Renal pelvis (tissue), 4 donors: ENCODE measurements around the gene PLEKHA7. TPM values are rescaled to one million over a fixed set of nuclear protein-coding genes. Genes with fewer than 3 reads are reported as not detected.

Experiments
- DNase-seq: peaks from one replicate; pipeline ENCODE4 v3.0.0-alpha.2; 2013
- polyA plus RNA-seq, 3 donors: library from polyadenylated mRNA; unstranded; fragments of 120-200 nt; gene quantifications; one replicate each; pipeline ENCODE4 v1.2.1, GENCODE V29; 2013; ENCODE audit not compliant: insufficient read length in 3 of 3

PLEKHA7 gene
- polyA plus RNA-seq, 3 donors, result 38.9 to 60.9 (median 55.2) TPM

DNA sequence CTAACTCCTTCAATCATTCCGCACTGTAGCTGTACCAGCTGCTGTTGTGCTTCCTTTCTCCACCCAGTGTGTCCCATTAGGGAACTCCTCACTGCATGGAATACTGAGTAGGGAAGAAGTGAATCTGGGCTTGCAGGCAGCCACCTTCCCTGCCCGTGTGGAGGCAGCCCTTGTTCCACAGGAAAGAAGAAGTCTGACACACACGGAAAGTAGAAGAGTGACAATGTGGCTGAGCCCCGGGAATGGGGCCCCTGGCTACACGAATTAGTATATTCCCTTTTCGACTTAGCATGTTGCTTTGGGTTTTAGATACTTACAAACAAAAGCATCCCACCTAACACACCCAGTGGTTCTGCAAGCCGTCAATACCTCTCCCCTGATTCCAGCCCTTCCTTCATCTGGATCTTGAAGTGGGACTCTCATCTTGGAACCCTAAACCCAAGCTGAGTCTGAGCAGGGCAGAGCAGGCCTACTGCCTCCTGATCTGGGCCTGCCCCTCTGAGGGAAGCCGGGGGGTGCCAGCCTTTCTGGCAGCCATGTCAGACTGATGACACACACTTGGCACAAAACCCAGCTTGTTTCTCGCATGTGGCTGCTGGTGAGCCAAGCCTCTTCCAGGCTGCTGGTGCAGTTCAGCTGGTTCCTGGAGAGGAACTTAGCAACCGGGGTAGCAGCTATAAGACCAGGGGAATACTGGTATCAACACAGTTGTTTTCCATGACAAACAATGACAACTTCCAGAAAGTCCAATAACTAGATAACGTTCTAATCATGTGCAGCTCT is 204.1 kb downstream of the PLEKHA7 start:
- DNase-seq, result no peak

DNA sequence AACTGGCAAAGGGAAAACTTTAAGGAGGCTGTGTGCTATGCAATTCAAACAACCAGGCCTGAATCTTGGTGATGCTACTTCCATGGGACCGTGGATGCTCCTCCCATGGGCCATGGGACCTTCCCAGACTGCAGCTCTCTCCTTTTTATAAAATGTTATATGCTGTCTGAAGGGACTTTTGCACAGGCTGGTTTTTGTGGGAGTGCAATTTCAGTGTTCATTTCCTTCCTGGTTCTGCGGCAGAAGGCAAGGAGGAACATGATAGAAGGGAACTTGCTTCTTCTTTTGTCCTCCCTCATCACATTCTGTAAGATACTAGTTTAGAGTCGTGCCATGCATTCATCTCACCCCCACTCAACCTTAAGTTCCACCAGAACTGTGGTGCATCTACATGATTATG is 206.9 kb downstream of the PLEKHA7 start:
- DNase-seq, result no peak

GRCh38 chr11:16806791-16807190 is 207.4 kb downstream of the PLEKHA7 start:
- DNase-seq, result no peak

DNA sequence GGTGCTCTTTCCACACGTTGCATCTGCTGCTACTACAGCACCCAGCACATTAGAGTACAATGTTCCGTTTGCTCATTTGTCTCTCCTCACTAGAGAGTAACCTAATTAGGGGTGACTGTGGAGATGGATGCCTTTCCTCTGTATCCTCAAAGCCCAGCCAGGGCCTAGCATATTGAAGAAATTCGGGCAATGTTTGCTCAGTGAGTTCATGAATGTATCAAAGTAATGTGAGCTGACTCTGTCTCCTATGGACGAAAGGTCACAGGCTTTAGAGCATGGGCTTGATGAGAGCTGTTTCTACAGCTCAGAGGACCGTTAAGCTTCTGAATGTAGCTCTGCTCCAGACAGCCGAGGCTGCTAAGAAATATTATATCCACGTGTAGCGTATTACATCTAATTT is 208.3 kb downstream of the PLEKHA7 start:
- peak; percentile 74 for DNase-seq

- DNase-seq, result no peak
These were observed 209.9 kb downstream of the PLEKHA7 start for GRCh38 chr11:16804104-16804947.

DNA sequence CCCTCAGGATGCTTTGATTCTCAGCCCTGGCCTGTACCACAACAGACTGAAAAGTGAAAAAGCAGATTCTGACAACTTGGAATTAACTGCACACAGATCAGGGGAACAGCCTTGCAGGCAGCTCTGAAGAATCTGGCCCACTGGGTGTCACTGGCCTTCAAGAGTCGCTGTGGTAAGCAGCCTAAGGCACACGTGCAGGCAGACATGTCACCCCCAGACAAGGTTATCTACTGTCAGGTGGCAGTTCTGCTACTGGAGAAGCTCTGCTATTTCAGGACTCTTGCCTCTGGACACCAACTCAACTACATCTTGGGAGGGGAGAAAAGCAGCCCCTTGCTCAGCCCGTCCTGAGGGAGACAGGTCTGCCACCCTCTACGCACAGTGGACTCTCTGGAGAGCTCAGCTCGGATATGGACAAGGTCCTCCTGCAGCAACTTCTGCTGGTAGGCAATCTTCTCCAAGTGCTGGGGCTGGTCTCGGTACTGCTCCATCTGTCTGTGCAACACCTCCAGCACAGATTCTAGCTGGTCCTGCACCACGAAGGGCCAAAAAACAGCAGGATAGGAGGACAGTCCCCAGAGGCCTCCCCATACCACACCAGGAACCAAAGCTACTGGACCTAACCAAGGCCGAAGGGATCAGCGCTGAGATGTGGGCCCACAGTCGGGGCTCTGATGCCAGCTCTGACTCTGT is 212.8 kb downstream of the PLEKHA7 start:
- no peak for DNase-seq

DNA sequence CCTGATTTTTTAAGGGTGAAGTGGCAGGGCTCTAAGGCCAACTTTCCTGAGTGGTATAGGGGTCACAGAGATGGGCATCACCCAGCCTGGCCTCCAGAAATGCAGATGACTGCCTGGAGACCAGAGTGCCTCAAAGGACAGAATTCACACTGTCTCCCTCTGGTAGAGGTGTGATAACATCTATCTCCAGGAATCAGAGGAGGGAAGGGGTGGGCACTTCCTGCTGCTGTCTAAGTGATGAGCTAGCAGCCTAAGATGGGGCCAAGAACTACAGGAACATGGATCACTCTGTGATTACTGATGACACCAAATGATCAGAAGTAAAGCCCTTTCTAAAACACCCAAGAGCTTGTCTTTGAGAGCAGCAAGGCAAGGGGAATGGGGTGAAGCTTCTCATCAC is 213.8 kb downstream of the PLEKHA7 start:
- DNase-seq, result no peak

DNA sequence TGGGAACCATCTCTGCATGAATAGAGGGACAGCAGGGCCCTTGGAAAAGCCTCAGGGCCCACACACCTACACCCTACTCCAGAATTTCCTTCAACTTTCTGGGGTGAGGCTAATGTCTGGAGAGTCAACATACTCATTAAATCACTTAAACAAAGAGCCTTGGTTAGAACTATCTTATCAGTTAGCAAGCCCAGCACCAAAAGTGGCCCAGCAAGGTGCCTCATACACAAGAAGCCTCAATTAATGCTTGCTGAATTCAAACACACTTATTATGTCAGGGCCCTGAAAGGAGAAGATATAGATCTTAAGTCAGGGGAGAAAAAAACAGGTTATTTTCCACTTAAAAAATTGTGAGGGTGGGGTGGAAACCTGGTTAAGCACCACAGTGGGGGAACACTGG is 214.3 kb downstream of the PLEKHA7 start:
- no peak for DNase-seq

- DNase-seq, result no peak
These were observed 215.0 kb downstream of the PLEKHA7 start for GRCh38 chr11:16799221-16799620.

DNA sequence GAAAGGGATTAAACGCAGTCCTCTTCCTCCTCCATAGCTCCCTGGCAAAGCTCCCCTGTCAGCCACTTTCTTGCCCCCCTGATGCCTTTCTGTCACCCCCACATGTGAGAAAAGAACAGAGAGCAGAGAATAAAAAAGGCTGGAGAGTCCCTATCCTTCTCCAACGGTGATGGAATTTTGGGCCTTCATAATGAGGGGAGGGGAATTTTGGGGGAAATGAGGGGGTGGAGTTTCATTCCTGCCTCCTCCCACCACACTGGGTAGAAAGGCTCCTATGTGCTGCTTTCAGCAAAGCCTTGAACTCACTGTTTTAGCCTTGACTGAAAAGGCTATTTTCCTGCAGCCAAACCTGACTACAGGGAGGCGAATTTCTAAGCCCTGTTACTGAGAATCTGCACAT is 216.4 kb downstream of the PLEKHA7 start:
- no peak for DNase-seq

DNA sequence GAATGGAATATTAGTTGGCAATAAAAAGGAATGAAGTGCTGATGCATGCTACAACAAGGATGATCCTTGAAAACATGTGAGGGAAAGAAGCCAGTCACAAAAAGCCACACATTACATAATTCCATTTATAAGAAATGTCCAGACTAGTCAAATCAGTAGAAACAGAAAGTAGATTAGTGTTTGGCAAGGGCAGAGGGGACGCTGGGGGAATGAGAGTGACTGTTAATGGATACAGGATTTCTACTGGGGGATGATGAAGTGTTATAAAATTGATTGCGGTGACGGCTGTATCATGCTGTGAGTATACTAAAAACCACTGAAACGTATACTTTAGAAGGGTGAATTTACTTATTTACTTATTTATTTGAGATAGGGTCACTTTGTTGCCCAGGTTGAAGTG is 217.9 kb downstream of the PLEKHA7 start:
- no peak for DNase-seq

DNA sequence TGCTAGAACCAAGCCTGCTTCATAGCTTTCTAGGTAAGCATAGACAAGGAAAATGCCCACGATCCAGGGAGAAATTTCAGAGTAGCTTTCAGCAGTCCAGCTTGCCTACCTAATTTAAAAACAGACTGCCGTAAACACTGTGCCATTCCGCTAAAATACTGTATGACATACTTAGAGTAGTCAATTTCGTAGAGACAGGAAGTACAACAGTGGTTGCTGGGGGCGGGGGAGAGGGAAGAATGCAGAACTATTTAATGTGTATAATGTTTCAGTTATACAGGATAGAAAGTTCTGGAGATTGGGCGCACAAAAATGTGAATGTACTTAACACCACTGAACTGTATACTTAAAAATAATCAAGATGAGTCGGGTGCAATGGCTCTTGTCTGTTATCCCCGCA is 219.1 kb downstream of the PLEKHA7 start:
- DNase-seq, result no peak

- no peak for DNase-seq
These were observed 220.0 kb downstream of the PLEKHA7 start for GRCh38 chr11:16794047-16794818.

DNA sequence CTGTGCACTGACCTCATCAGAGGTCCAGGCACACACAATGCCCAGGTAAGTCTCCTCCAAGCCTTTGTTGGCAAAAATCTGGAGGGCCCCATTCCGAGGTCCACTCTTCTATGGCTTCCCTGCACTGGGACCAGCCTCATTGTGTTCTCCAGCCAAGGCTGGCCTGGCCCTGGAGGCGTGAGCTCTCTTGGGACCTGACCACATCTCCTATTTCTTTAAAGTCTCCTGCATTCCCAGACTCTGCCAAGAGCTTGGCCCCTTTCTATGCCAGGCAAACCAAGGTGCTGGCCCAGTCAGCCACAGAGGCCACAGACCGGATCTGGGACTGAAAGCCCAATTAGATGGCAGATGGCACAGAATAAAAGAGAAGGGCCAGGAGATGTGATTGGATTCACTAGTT is 220.7 kb downstream of the PLEKHA7 start:
- DNase-seq, result no peak

GRCh38 chr11:16793009-16793408 is 221.2 kb downstream of the PLEKHA7 start:
- no peak for DNase-seq

- DNase-seq, result no peak
These were observed 221.8 kb downstream of the PLEKHA7 start for GRCh38 chr11:16792426-16792825.

DNA sequence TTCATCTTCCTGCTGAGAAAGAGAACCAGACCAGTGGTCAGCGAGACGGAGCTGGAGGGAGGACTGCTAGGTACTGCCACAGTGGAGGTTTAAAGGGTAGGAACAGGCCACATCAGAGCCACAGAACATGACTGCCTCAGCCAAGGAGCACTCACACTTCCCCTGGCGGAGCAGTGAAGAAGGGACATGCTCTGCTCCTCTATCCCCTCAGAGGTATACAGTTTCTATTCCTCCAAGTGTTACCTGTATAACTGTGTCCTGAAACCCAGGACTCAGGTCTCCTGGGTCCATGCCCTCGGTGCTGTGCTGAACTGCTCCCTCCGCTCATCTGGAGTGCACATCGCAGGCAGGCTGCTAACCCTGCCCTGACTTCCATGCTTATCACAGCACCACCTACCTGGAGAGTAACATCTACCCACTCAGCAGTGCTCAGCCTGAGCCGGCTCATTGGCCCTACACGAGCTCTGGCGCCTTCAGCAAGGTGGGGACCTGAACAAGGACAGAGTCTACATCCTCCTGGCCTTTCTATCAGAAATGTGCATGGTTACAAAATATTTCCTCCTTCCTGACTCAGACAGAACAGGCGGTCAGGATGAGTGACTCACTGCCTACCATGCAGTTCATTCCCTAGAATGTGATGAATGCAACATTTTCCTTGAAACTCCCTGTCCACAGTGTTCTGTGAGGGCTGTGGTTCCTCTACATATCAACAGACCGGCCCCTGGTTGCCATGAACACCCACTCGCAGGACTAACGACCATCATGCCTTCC is 222.8 kb downstream of the PLEKHA7 start:
- DNase-seq, result no peak

DNA sequence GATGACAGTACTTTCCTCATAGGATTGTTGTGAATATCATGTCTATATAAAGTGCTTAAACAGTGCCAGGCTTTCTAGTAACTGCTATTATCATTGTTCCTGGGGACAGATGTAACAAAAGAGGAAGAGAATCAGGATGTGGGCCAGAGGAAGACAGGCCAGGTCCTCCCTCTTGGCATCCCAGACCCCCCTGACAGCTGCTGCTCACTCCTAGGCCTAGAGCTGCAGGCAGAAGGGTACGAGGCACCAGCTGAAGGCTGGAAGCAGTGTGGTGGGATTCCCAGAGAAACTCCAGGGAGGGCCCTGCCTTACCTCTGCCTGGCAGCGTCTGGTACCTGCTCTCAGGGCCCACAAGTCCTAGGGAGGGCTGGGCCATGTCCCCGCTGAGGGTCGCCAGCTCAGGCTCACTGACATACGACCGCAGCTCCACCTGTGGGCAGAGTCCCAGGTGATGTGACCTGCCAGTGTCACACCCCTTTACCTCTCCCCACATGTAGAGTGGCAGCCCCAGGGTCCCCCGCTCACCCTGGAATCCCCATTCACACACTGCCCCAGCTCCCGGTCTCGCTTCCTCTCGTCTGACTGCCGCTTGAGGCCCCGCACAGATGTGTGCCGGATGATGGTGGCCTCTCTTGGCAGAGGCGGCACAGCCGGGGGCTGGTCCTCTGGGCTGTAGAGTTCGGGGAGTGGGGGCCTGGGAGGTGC is 223.6 kb downstream of the PLEKHA7 start:
- DNase-seq, result no peak

GRCh38 chr11:16789560-16790485 is 224.4 kb downstream of the PLEKHA7 start:
- DNase-seq, result no peak
